HG03064 (cell line): ENCODE measurements around the gene GPR101.
A peak's percentile ranks its signal among the peaks of the same experiment; 100 is the strongest.

Source experiments
- ATAC-seq: cut with Tn5 transposase; IDR thresholded peaks from one replicate; pipeline ENCODE4 v1.9.1; 2021; ENCODE audit warnings: low read depth; ENCODE audit not compliant: unreplicated experiment

Gene GPR101

GRCh38 chrX:137033774-137034507 is at the start of gene GPR101:
TSS of gene GPR101 (minus strand) at chrX:137033995. CDS start at chrX:137031674, 2,321 bp downstream.
- no peak for ATAC-seq

- ATAC-seq = no peak
Observed at GRCh38 chrX:137081239-137081638, 47.4 kb upstream of the GPR101 start.

- no peak for ATAC-seq
Observed at GRCh38 chrX:137072396-137072795, 38.6 kb upstream of the GPR101 start.

- no peak for ATAC-seq
Observed at GRCh38 chrX:137071596-137071995, 37.8 kb upstream of the GPR101 start.

- no peak for ATAC-seq
Observed at GRCh38 chrX:137067147-137067546, 33.4 kb upstream of the GPR101 start.

GRCh38 chrX:137062915-137063617 is 29.3 kb upstream of the GPR101 start:
- ATAC-seq = no peak

- ATAC-seq = no peak
Observed at GRCh38 chrX:137058339-137059127, 24.7 kb upstream of the GPR101 start.

GRCh38 chrX:137052643-137053235 is 18.9 kb upstream of the GPR101 start:
- peak; percentile 23 for ATAC-seq

- peak; percentile 95 for ATAC-seq
Observed at GRCh38 chrX:137051978-137052642, 18.3 kb upstream of the GPR101 start.

- no peak for ATAC-seq
Observed at GRCh38 chrX:137044893-137045292, 11.1 kb upstream of the GPR101 start.

- ATAC-seq = no peak
Observed at GRCh38 chrX:137043736-137044135, 9.9 kb upstream of the GPR101 start.

- ATAC-seq = no peak
Observed at GRCh38 chrX:137041329-137041728, 7.5 kb upstream of the GPR101 start.

GRCh38 chrX:137040113-137040794 is 6.5 kb upstream of the GPR101 start:
- ATAC-seq = no peak

- no peak for ATAC-seq
Observed at GRCh38 chrX:137034508-137034872, 695 bp upstream of the GPR101 start.

GRCh38 chrX:137032841-137033773 is 688 bp downstream of the GPR101 start:
- ATAC-seq = no peak

GRCh38 chrX:137032341-137032694 is 1.5 kb downstream of the GPR101 start:
- ATAC-seq = no peak

GRCh38 chrX:137031517-137032340 is 2.1 kb downstream of the GPR101 start:
- peak; percentile 73 for ATAC-seq

GRCh38 chrX:137031039-137031438 is 2.8 kb downstream of the GPR101 start:
- no peak for ATAC-seq
